ENCODE data around the gene TAS2R60.

DNA sequence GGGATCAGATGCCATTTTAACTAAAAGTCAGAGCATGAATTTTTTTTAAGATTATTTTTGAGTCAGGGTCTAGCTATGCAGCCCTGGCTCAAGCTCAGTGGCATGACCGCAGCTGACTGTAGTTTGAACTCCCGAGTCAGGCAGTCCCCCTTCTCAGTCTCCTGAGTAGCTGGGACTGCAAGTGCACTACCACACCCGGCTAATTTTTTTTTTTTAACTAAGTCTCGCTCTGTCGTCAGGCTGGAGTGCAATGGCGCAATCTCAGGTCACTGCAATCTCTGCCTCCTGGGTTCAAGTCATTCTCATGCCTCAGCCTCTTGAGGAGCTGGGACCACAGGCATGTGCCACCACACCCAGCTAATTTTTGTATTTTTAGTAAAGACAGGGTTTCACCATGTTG is 42.2 kb downstream of the TAS2R60 start:
- TF ChIP-seq, protein P1, sequence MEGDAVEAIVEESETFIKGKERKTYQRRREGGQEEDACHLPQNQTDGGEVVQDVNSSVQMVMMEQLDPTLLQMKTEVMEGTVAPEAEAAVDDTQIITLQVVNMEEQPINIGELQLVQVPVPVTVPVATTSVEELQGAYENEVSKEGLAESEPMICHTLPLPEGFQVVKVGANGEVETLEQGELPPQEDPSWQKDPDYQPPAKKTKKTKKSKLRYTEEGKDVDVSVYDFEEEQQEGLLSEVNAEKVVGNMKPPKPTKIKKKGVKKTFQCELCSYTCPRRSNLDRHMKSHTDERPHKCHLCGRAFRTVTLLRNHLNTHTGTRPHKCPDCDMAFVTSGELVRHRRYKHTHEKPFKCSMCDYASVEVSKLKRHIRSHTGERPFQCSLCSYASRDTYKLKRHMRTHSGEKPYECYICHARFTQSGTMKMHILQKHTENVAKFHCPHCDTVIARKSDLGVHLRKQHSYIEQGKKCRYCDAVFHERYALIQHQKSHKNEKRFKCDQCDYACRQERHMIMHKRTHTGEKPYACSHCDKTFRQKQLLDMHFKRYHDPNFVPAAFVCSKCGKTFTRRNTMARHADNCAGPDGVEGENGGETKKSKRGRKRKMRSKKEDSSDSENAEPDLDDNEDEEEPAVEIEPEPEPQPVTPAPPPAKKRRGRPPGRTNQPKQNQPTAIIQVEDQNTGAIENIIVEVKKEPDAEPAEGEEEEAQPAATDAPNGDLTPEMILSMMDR (IDR thresholded peaks at IDR 0.05), result no peak
- TF ChIP-seq POLR2A (IDR thresholded peaks at IDR 0.05), result no peak

Measured in testis (tissue), 2 donors.